Measurements from ENCODE around the gene CERS6.

CERS6 gene

GRCh38 chr2:168573128-168573903 lies 117.2 kb downstream of the CERS6 start:
- peak; percentile 67 for DNase-seq

GRCh38 chr2:168574856-168575630 lies 119.0 kb downstream of the CERS6 start:
- DNase-seq = no peak

DNA sequence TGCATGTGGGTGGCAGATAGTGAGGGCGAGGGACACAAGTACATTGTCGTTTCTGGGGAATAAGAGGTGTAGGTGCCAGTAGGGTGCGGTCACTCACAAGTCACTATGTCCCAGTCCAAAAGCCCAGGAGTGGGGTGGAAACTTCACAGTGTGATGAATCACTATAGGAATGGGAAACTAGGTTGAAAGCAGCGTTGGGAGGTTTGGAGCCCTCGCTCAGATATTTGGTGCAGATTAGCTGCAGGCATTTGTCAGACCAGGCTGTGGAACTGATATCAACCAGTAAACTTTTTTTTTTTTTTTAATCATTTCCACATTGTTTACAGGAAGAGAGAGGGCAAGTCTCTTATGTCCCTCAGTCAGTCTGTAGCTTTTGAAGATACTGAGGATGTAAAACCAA lies 121.8 kb downstream of the CERS6 start:
- peak; percentile 22 for DNase-seq

DNA sequence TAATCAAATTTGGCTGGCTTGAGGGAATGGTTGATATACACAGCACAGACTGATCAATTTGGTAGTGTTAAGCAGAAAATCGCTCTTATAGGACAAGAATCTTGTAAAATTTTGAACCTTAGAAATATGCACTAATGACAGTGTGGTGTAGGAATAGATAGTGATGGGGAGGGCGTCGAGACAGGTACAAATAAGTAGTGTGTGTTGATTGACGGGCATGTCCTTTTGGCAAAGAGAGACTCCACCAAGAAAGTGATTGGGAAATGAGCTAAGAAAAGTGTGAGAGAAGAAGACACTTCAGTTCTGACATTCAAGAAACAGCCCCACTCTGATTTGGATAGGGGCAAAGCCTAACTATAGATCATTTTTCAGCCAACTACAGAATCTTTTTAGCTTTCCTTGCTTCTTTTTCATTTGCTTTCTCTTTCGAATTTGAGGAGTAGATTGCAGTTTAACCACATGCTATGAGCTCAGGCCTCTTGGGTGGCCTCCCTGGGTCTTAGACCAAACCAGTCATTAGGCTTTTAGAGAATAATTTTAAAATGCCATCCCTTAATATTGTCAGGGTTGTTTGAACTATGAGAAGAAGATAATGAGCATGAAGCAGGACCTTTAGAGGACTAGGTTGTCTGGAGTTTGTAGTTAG lies 127.1 kb downstream of the CERS6 start:
- peak; percentile 35 for DNase-seq

GRCh38 chr2:168583710-168584521 lies 127.8 kb downstream of the CERS6 start:
- peak; percentile 60 for DNase-seq

- no peak for DNase-seq
Measured at GRCh38 chr2:168584911-168585310, 128.8 kb downstream of the CERS6 start.

GRCh38 chr2:168585700-168586099 lies 129.6 kb downstream of the CERS6 start:
- no peak for DNase-seq

DNA sequence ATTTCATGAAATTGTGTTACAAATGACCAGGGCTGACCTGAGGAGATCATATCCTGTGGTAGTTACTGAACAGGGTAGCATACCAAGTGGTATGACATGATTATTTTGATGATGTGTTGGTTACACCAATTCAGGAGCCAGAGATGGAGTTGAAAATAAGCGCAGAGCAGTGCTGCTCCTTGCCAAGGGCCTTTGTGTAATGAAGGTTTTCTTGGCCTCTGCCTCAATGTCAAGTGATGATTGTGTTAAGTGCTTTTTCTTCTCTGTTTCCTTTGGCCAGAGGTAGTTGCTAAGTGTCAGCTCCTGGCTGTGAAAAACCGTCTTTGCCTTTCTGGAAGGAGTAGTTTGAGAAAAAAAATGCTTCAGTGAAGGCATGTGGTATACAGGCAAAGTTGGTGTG lies 131.2 kb downstream of the CERS6 start:
- DNase-seq = no peak

- DNase-seq = no peak
Measured at GRCh38 chr2:168589236-168590211, 133.5 kb downstream of the CERS6 start.

GRCh38 chr2:168592181-168592831 lies 136.2 kb downstream of the CERS6 start:
- no peak for DNase-seq

- DNase-seq = no peak
Measured at GRCh38 chr2:168593713-168594112, 137.6 kb downstream of the CERS6 start.

DNA sequence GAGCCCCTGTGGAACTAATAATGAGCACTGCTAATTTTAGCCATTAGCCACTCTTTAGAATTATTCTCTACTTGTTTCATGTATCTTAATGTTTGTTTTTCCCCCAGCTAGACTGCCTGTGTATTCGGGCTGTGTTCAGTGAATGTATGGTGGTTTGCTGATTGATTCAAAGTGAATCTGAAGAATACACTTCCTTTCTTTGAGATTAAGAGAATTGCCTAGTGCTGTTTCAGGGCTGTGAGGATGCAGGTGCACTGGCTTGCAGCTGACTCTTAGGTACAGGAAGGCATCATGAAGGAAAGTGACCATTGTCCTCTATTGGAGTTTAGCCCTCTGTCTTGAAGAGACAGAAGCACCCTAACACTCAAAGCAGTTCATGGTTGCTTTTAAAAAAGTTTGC lies 138.7 kb downstream of the CERS6 start:
- DNase-seq = no peak

GRCh38 chr2:168596881-168597655 lies 141.0 kb downstream of the CERS6 start:
- peak; percentile 10 for DNase-seq

DNA sequence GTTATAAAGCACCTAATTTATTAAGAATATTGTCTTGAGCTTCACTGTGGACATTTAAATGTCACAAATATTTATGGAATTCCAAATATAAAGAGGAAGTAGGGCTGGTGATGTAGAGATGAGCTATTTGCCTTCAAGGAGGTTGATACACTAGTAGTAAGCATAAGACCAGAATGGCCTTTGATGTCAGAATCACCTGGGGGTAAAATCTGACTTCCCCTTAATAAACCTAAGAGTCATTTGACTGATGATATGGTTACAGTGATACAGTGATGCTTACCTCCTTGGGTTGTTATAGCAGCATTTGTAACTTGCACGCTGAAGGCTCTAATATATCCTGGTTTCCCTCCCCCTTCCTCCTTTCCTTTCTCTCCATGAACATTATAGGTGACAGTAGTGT lies 143.7 kb downstream of the CERS6 start:
- no peak for DNase-seq

GRCh38 chr2:168600949-168601348 lies 144.9 kb downstream of the CERS6 start:
- DNase-seq = no peak

- no peak for DNase-seq
Measured at GRCh38 chr2:168601741-168602140, 145.7 kb downstream of the CERS6 start.

DNA sequence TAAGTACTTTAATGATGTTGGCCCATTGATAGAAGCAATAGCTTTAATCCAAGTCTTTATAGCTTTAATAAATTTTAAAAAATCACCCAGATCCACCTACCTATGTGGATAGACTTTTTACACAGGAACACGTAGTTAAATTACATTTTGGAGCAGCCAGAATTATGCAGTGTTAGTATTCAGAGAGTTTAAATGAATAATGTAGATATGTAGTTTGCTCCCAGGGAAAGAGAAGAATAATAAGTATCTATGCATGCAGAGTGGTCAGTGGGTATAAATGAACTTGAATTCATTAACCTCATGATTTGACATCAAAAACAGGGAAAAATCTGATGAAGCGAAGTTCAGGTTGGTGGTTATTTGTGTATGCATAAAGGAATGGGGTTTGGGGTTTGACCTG lies 146.3 kb downstream of the CERS6 start:
- DNase-seq = no peak

- DNase-seq = no peak
Measured at GRCh38 chr2:168602846-168603401, 146.9 kb downstream of the CERS6 start.

DNA sequence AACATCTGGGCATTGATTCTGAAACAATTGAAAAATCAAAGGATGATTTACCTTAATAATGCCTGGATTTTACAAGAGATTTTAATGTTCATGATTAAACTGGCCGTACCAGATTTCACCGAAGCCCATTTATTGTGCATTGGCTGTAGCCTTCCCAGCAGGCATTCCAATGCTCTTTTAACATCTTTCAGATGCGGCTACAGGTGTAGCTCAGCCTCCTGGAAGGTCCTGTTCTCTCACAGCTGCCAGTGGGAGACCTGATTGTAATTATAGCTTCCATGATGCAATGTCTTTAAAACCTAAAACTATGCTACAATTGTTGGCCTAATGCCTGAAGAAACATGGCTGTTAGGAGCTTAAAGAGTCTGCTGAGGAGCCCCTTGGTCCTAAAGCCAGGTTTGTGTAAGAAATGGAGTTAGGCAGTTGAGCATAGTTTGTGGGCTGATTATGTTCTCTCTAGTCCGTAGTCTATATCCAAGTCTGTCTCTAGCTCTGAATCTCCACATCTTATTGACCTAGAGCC lies 147.4 kb downstream of the CERS6 start:
- DNase-seq = peak; percentile 44

GRCh38 chr2:168604252-168604651 lies 148.2 kb downstream of the CERS6 start:
- DNase-seq = no peak
